T-helper 1 cell treated with Interleukin-12 subunit alpha and Interleukin-12 subunit beta and Interleukin-4 antibody, amounts not matched to agents 30 μg/mL and 1 μg/mL, for 36 hours (primary cell): ENCODE data around the gene JARID2.

Source experiments
- H3K27ac Mint-ChIP-seq: one replicate; pipeline ENCODE4 v1.8.0; 2021; ENCODE audit warnings: mild to moderate bottlenecking, mixed read lengths
- H3K27me3 Mint-ChIP-seq: one replicate; pipeline ENCODE4 v1.8.0; 2021; ENCODE audit warnings: low read depth, mixed read lengths
- H3K36me3 Mint-ChIP-seq: one replicate; pipeline ENCODE4 v1.8.0; 2021; ENCODE audit warnings: low read depth, mixed read lengths
- H3K4me1 Mint-ChIP-seq: one replicate; pipeline ENCODE4 v1.8.0; 2021; ENCODE audit warnings: low read depth, mixed read lengths
- H3K4me3 Mint-ChIP-seq: one replicate; pipeline ENCODE4 v1.8.0; 2021; ENCODE audit warnings: mild to moderate bottlenecking, moderate library complexity, mixed read lengths
- H3K9me3 Mint-ChIP-seq: one replicate; pipeline ENCODE4 v1.8.0; 2021; ENCODE audit warnings: mixed read lengths

The JARID2 gene

GRCh38 chr6:15266423-15266996 lies 20.6 kb downstream of the JARID2 start:
- Mint-ChIP-seq H3K4me3 (peak overlapping the region; percentile 19), H3K9me3 (no peaks in the 10 kb centered on the region), H3K36me3 (peaks cover 10% of the 10 kb centered on the region), H3K4me1 (peaks cover 71% of the 10 kb centered on the region), H3K27me3 (no peaks in the 10 kb centered on the region), H3K27ac (peak overlapping the region; percentile 72)

DNA sequence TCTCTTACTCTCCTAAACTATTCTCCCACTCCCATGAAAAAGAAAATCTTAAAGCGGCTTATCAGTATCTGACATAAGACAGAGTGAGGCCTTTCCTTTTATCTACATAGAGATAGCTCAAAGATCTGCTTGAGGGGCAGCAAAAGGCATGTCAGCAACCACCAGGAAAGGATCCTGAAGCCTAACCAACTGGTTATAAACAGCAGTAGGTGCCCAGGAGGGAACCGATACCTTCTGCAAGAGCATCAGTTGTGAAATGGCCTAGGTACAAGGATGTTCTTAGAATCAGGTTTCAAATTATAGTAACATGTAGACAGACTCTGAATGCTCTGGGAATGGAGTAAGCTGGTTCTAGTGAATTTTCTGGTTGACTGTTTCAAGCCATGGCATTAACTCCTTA lies 21.4 kb downstream of the JARID2 start:
- Mint-ChIP-seq H3K27me3 (no peaks in the 10 kb centered on the region), H3K4me1 (peaks cover 74% of the 10 kb centered on the region), H3K9me3 (no peaks in the 10 kb centered on the region), H3K36me3 (peaks cover 8% of the 10 kb centered on the region), H3K27ac (no peak overlapping the region), H3K4me3 (no peak overlapping the region)

DNA sequence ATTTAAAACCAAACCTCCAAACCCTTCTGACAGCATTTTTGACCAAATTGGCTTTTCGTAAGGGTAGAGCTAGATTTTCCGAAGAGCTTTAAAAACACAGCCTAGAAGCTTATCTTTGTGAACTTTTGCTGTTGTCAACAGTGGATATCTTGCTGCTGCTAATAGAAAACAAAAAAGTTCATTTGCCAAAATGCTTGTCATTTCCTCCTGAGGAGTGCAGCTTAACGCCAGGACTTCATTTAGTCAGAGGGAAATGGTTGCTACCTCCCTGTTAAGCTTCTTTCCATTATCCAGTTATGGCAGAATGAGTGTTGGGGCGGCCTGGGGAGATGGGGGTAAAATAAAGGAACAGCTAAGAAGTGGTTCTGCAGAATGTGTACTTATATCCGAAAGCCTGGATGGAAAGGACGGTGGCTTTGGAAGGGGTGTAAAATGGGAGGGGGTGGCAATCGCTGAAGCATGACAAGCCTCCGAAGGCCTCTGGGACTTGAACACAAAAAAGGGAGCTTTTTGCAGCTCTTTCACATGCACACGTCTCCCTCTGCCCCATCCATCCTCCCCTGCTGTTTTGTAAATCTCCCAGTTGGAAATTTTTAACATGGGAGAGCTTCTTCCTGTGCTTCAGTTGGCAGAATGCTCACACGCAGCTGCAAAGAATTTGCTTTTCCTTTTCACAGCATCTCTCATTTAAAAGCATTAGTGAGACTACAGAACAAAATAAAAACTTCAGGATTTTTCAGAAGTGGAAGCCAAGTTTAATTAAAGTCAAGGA lies 22.5 kb downstream of the JARID2 start:
- H3K27ac Mint-ChIP-seq: no peak overlapping the region
- H3K4me3 Mint-ChIP-seq: no peak overlapping the region
- H3K9me3 Mint-ChIP-seq: no peaks in the 10 kb centered on the region
- H3K27me3 Mint-ChIP-seq: no peaks in the 10 kb centered on the region
- peaks cover 67% of the 10 kb centered on the region for H3K4me1 Mint-ChIP-seq
- H3K36me3 Mint-ChIP-seq: peaks cover 6% of the 10 kb centered on the region

GRCh38 chr6:15269011-15269410 lies 23.1 kb downstream of the JARID2 start:
- Mint-ChIP-seq H3K36me3 (peaks cover 6% of the 10 kb centered on the region), H3K9me3 (no peaks in the 10 kb centered on the region), H3K4me3 (no peak overlapping the region), H3K4me1 (peaks cover 64% of the 10 kb centered on the region), H3K27me3 (no peaks in the 10 kb centered on the region), H3K27ac (no peak overlapping the region)

DNA sequence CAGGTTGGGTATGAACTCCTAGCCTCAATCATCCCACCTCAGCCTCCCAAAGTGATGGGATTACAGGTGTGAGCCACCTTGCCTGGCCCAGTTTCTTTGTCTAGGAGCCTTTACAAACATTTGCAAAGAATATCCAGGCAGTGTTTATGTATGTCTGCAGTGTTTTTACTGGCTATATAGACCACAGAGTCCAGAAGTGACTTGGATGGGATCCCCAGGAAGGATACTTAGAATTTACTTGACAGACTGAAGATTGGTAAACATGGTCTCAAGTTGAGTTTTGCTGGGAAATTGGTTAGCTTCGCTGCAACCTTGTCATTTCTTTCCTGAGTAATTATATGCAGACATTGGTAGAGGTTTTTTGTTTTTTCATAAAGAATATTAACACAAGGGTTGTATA lies 23.8 kb downstream of the JARID2 start:
- Mint-ChIP-seq H3K4me3 (no peak overlapping the region), H3K27me3 (no peaks in the 10 kb centered on the region), H3K27ac (no peak overlapping the region), H3K4me1 (peaks cover 63% of the 10 kb centered on the region), H3K9me3 (no peaks in the 10 kb centered on the region), H3K36me3 (peaks cover 5% of the 10 kb centered on the region)

DNA sequence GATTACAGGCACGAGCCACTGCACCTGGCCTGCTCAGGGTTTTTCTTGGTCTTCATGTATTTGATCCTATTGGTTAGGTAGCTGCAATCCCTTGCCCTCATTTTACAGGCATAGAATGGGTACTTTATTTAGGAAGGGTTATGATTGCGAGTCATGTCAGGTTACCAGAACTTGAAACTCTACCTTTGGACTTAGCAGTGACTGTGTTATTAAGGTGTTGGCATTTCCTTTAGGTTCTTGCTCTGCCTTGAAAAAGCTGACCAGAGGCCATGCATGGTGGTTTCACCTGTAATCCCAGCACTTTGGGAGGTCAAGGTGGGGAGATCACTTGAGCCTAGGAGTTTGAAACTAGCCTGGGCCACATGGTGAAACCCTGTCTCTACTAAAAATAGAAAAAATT lies 24.5 kb downstream of the JARID2 start:
- H3K9me3 Mint-ChIP-seq: no peaks in the 10 kb centered on the region
- H3K4me3 Mint-ChIP-seq: no peak overlapping the region
- no peaks in the 10 kb centered on the region for H3K27me3 Mint-ChIP-seq
- H3K27ac Mint-ChIP-seq: no peak overlapping the region
- H3K4me1 Mint-ChIP-seq: peaks cover 59% of the 10 kb centered on the region
- peaks cover 7% of the 10 kb centered on the region for H3K36me3 Mint-ChIP-seq

GRCh38 chr6:15272562-15272961 lies 26.7 kb downstream of the JARID2 start:
- H3K27me3 Mint-ChIP-seq: no peaks in the 10 kb centered on the region
- peaks cover 5% of the 10 kb centered on the region for H3K36me3 Mint-ChIP-seq
- no peak overlapping the region for H3K27ac Mint-ChIP-seq
- peaks cover 45% of the 10 kb centered on the region for H3K4me1 Mint-ChIP-seq
- no peaks in the 10 kb centered on the region for H3K9me3 Mint-ChIP-seq
- no peak overlapping the region for H3K4me3 Mint-ChIP-seq

DNA sequence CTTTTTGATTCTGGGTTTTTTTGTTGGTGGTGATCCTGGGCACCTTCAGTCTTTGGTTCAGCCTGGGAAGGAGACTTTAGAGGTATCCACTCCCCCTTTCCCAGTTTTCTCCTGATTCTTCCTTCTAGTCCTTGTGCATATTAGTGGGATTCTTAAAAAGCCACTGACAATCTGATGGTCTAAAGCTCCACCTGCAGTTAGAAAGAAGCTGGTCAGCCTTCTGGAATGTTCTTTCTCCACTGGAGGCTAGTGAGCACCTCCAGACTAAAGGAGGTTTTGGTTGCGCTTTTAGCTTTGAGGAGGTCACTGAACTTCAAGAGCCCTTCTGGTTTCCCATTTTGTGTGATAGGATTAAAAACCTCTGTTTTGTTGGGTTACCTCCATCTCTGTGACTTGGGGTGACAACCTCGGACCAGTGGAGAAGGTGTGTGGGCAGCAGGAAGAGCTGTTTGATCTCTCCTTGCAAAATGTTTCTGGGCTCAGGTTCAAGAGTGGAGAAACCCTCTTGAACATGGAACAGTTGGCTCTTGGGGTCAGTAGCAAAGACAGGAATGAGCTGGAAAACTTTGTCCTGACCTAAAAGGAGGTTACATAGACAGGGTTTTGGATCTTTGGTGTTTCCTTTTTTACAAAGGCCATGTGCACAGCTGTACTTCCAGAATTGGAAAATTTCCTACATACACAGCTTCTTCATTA lies 29.0 kb downstream of the JARID2 start:
- Mint-ChIP-seq H3K36me3 (peaks cover 6% of the 10 kb centered on the region), H3K27me3 (no peaks in the 10 kb centered on the region), H3K4me1 (peaks cover 37% of the 10 kb centered on the region), H3K4me3 (no peak overlapping the region), H3K9me3 (no peaks in the 10 kb centered on the region), H3K27ac (no peak overlapping the region)

DNA sequence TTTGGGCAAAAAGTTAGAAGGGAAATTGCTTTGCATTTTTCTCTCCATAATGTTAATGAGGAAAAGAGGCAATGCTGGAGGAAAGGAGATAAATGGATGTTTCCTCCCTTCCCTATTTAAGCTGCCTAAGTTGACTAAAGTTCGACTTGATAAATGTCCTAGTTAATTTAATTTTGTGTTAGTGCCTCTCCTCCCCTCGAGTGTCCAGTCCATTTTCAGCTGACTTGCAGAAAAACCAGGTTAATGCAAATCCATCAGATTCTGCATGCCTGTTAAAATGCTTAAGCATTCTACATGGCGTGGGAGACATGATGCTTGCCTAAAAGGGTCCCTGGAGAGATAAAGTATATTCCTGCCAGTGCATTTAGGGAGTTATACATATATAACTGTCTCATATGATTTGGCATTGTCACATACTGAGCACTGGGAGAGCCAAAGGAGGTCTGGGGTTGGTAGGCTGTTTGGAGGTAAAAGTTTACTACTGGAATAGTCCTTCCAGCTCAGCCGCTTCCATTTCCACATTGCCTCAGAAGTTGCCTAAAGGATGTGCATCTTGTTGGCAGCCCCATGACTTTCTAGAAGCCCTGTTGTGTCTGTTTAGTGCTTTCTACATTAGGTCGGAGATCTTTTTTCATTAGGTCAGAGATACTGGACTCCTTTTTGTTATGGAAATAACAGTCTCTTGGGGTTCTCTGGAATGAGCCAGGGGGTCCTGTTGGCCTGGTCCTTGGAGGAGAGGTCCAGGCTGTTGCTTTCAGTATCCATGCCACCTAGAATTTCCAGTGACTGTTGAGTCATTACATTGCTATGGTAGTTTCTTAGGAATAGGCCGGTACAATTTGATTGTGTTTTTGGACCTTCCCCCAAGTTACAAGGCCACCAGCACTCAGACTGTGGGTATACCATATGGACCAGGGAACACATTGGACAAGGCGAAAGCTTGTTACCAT lies 30.4 kb downstream of the JARID2 start:
- Mint-ChIP-seq H3K4me1 (peaks cover 42% of the 10 kb centered on the region), H3K27me3 (no peaks in the 10 kb centered on the region), H3K27ac (no peak overlapping the region), H3K36me3 (peaks cover 4% of the 10 kb centered on the region), H3K4me3 (no peak overlapping the region), H3K9me3 (no peaks in the 10 kb centered on the region)

GRCh38 chr6:15279047-15279661 lies 33.3 kb downstream of the JARID2 start:
- no peaks in the 10 kb centered on the region for H3K27me3 Mint-ChIP-seq
- H3K4me3 Mint-ChIP-seq: no peak overlapping the region
- no peak overlapping the region for H3K27ac Mint-ChIP-seq
- H3K4me1 Mint-ChIP-seq: peaks cover 48% of the 10 kb centered on the region
- no peaks in the 10 kb centered on the region for H3K9me3 Mint-ChIP-seq
- H3K36me3 Mint-ChIP-seq: peaks cover 8% of the 10 kb centered on the region

GRCh38 chr6:15280028-15280427 lies 34.2 kb downstream of the JARID2 start:
- peaks cover 41% of the 10 kb centered on the region for H3K4me1 Mint-ChIP-seq
- peaks cover 6% of the 10 kb centered on the region for H3K36me3 Mint-ChIP-seq
- H3K27ac Mint-ChIP-seq: no peak overlapping the region
- no peaks in the 10 kb centered on the region for H3K9me3 Mint-ChIP-seq
- no peak overlapping the region for H3K4me3 Mint-ChIP-seq
- no peaks in the 10 kb centered on the region for H3K27me3 Mint-ChIP-seq

GRCh38 chr6:15280961-15281360 lies 35.1 kb downstream of the JARID2 start:
- no peaks in the 10 kb centered on the region for H3K9me3 Mint-ChIP-seq
- H3K4me1 Mint-ChIP-seq: peaks cover 43% of the 10 kb centered on the region
- H3K27ac Mint-ChIP-seq: no peak overlapping the region
- H3K36me3 Mint-ChIP-seq: peaks cover 6% of the 10 kb centered on the region
- H3K4me3 Mint-ChIP-seq: no peak overlapping the region
- H3K27me3 Mint-ChIP-seq: no peaks in the 10 kb centered on the region

DNA sequence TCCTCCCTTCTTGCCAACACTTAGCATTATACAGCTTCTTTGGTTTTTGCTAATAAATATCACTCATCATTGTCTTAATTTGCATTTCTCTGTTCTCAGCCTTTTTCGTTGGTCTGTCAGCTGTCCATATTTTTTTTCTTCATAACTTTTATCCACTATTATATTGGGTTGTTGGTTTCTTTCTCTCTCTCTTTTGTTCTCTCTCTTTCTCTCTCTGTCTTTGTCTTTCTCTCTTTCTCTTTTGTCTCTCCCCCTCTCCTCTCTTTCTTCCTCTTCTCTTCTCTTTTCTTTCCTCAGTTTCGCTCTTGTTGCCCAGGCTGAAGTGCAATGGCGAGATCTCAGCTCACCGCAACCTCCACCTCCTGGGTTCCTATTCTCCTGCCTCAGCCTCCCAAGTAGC lies 36.5 kb downstream of the JARID2 start:
- H3K4me3 Mint-ChIP-seq: no peak overlapping the region
- H3K4me1 Mint-ChIP-seq: peaks cover 40% of the 10 kb centered on the region
- no peaks in the 10 kb centered on the region for H3K9me3 Mint-ChIP-seq
- H3K36me3 Mint-ChIP-seq: peaks cover 6% of the 10 kb centered on the region
- H3K27me3 Mint-ChIP-seq: no peaks in the 10 kb centered on the region
- no peak overlapping the region for H3K27ac Mint-ChIP-seq

- Mint-ChIP-seq H3K36me3 (peaks cover 9% of the 10 kb centered on the region), H3K4me1 (peaks cover 49% of the 10 kb centered on the region), H3K9me3 (no peaks in the 10 kb centered on the region), H3K27ac (no peak overlapping the region), H3K27me3 (no peaks in the 10 kb centered on the region), H3K4me3 (no peak overlapping the region)
These were observed 38.1 kb downstream of the JARID2 start for GRCh38 chr6:15283986-15284361.
